ENCODE results near the gene OPTN.
"Not testable (repeated sequence)": the region's sequence is repeated elsewhere in the genome, so short reads cannot be mapped to it uniquely, and the experiment has no call there.

Gene OPTN

GRCh38 chr10:13099666-13100348, at the start of gene OPTN:
Gene OPTN, plus strand, starts transcription at chr10:13100163. Its CDS starts 8,960 bp downstream, at chr10:13109123.
- DNase-seq = peak; percentile 84

- no peak for DNase-seq
These were observed 48.8 kb upstream of the OPTN start for GRCh38 chr10:13051126-13051694.

GRCh38 chr10:13053208-13053607, 46.8 kb upstream of the OPTN start:
- DNase-seq = not testable (repeated sequence)

DNA sequence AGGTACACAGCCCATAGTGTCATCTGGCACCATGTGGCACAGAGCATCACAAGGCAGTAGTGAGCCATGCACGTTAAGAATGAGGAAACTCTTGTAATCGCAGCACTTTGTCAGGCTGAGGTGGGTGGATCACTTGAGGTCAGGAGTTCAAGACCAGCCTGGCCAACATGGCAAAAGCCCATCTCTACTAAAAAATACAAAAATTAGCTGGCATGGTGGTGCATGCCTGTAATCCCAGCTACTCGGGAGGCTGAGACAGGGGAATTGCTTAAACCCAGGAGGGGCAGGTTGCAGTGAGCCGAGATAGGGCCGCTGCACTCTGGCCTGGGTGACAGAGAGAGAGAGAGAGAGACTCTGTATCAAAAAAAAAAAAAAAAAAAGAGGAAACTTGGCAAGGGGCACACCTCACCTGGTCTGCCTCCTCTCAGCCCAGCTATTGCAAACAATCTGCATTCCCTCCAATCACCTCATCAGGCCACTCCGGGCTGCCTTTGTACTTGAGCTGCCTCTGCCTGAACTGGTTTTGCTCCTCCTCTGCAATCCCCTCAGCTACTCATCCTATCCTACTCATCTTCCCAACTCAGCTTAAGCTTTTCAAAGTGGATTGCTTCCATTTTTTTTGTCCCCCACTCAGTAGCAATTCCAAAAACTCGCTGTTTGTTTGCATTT, 46.0 kb upstream of the OPTN start:
- DNase-seq = no peak

- DNase-seq = no peak
These were observed 45.1 kb upstream of the OPTN start for GRCh38 chr10:13054844-13055243.

- no peak for DNase-seq
These were observed 43.4 kb upstream of the OPTN start for GRCh38 chr10:13056456-13057077.

- DNase-seq = no peak
These were observed 37.2 kb upstream of the OPTN start for GRCh38 chr10:13062803-13063202.

DNA sequence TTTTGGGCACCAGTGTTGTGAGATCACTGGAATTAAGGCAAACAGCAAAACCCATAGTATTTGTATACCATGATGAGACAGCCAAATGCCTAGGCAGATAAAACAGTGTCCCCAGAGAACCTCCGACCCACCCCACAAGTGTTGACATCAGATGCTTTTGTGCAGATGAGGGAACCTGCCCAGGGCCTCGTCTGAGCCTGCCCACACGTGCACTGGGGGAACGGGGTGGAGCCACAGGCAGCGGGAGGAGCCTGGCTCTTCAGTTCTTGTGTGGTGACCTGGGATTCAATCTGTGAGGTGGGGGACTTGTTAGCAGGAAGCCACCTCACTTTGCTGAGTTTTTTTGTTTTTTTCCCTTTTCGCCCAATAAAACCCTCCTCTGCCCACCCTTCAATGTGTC, 33.4 kb upstream of the OPTN start:
- DNase-seq = no peak

DNA sequence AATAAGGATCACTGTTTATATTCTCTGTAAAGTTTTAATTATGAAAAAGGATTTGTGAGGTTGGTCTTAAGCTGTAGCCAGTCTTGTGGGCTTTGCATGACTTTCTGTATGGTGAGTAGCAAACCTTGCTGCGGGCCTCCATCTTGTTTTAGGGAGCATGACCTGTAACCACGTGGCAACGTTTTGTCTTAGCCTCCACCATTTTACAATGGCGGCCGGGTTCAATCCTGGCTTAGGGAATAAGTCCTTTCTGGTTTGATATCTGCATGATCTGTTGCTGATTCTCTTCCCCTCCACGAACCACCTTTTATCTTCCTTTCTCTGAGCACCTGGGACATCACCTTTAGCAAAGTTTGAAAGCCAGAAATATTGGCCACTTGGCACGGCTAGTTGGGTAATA, 32.5 kb upstream of the OPTN start:
- no peak for DNase-seq

DNA sequence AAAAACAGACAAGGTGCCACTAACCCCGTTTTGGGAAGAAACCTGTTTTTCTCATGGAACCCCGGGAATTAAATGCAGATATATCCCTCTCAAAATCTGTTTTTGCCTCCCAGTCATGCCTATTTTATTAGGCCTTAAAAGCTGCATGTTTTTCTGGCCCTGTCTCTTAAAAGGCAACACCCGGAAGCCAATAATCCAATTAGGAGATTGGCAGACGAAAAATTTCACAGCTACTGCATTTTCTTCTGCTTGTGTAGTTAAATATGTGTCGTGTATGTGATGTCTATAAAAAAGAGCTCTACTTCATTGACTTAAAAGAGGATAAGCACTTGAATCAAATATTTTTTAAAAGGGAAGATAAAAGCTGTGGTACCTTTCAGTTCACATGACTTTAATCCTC, 31.9 kb upstream of the OPTN start:
- no peak for DNase-seq

DNA sequence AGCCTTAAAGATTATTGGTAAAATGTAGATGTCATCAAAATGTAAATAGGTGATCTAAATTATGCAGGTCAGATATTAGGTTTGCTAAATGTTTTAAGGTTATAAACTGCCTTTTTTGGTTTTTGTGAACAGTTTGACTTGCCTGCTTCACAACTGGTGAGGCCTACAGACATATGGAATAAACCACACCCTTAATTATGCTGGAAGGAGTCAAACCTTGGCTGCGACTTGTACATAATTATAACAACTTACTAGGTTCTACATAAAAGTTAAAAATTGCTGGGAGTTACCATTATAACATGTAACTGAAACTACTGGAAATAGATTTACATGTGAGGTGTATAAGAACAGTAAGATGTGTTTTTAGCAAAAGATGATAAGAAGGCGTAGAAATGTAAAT, 31.5 kb upstream of the OPTN start:
- no peak for DNase-seq

DNA sequence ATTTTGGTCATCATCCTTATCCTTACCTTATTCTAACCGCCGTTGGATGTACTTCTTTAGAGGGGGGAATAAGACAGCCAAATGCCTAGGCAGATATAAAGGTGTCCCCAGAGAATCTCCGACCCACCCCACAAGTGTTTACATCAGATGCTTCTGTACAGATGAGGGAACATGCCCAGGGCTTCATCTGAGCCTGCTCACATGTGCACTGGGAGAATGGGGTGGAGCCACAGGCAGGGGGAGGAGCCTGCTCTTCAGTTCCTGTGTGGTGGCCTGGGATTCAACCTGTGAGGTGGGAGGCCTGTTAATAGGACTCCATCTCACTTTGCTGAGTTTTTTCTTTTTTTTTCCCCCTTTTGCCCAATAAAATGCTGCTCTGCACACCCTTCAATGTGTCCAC, 27.6 kb upstream of the OPTN start:
- no peak for DNase-seq

GRCh38 chr10:13074563-13075451, 25.2 kb upstream of the OPTN start:
- DNase-seq = peak; percentile 44

DNA sequence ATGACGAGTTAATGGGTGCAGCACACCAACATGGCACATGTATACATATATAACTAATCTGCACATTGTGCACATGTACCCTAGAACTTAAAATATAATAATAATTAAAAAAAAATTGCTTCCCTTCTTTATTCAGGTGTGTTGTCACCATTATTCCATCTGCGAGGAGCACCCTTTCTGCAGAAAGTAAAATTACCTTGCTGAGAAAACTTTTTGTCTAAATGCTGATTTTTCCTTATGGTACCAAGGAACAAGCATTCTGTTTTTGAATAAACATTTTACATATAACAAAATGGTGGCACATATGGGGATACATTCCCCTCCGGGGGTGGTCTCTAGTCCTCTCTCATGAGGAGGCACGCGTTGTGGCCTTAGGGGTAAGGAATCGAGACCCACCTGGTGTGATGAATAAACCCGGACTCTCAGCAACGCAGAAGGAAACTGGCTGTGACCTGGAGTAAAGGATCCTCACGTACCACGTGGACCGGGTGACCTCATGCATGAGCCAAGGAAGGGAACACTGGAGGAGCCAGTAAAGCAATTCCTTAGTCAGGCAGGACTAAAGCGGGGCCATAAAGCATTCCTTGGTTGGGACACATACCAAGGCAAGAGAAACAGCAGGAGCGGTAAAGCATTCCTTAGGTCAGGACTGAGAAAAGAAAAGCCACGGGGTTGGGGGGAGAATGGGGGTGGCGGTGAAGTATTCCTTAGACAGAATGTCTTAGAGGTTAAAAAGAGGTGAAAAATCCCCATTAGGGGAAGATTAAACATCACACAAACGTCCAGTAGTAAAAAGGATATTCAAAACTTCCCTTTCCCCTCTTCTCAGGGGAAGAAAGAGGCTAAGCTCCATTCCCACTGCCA, 20.8 kb upstream of the OPTN start:
- DNase-seq = no peak

DNA sequence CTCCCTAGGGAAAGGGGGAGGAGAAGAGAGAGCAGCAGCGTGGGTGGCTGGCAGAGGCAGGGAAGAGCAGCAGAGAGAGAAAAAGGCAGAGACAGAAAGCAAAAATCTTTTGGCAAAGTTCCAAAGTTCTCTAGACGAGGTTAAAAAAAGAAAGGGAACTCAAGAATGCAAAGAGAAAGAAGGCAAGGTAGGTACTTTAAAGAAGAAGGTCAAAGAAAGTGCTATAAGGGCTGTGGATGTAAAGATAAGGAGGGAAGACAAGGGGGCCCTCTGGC, 20.2 kb upstream of the OPTN start:
- DNase-seq = no peak

- DNase-seq = no peak
These were observed 19.3 kb upstream of the OPTN start for GRCh38 chr10:13080643-13081042.

- not testable (repeated sequence) for DNase-seq
These were observed 16.3 kb upstream of the OPTN start for GRCh38 chr10:13083700-13084099.

DNA sequence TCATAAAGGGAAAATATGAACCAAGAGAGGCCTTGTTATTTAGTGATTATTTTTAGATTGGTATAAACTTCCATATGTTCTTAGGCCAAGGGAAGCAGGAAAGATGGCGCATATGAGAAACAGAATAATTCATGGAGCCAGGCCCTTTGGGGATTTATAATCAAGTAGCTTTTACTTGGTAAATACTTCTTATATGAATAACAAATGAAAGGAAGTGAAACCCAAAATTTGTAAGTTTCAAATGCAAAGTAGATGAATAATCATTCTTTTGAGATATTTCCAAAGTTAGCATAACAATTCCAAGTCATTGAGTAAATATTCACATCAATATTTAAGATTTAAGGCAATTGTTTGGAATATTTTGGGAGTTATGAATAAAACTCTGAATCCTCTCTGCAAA, 13.9 kb upstream of the OPTN start:
- DNase-seq = no peak

- no peak for DNase-seq
These were observed 12.4 kb upstream of the OPTN start for GRCh38 chr10:13087601-13087985.

- DNase-seq = no peak
These were observed 11.9 kb upstream of the OPTN start for GRCh38 chr10:13087986-13088618.

DNA sequence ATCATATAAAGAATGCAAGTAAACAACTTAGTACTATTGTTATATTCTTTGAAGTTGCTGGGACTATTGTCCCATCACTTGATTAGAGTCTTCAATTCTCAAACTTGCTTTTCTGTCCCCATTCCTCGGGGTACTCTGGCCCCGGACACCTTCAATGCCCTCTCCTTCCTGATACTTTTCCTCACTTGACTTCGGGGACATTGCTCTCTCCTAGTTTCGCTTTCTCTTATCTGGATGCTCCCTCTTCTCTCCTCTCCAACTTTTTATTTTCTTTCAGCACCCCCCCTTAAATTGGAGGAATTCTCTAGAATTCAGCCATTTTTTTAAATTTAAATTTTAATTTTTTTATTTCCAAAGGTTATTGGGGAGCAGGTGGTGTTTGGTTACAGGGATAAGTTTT, 10.6 kb upstream of the OPTN start:
- no peak for DNase-seq

GRCh38 chr10:13090289-13090688, 9.7 kb upstream of the OPTN start:
- DNase-seq = no peak
